ENCODE measurements around the gene PWWP2B. TPM values are rescaled to one million over a fixed set of nuclear protein-coding genes. Genes with fewer than 3 reads are reported as not detected.

PWWP2B gene
- total RNA-seq, 4 donors from 2014 or later, result 45.9 to 129 (median 61.2) TPM

- Histone ChIP-seq H3K36me3 (peaks cover 0 to 8% (median 3%) of the 10 kb centered on the region in 4 donors), H3K9me3 (no peaks in the 10 kb centered on the region), H3K27me3 (no peaks in the 10 kb centered on the region), H3K27ac (no peak overlapping the region), H3K4me1 (no peaks in the 10 kb centered on the region), H3K4me3 (no peak overlapping the region)
- DNase-seq, result no peak
- intact Hi-C loops (cut with DNase I; ENCODE audit: low total_unique reads) (no loop called here), in situ Hi-C loops (cut with MboI; ENCODE audit: low pct_ligation_motif_present in 1 of 4, low pct_unique_long_range_greater_than_20kb in 1 of 4, low sequenced_read_pairs in 3 of 4) (no loop called here)
- TF ChIP-seq CTCF (IDR thresholded peaks at IDR 0.05) (no peak), POLR2AphosphoS5 (IDR thresholded peaks at IDR 0.05) (no peak), EP300 (IDR thresholded peaks at IDR 0.05; ENCODE audit: low read depth) (no peak), POLR2A (IDR thresholded peaks at IDR 0.05) (no peak)
- WGBS, 2 donors (ENCODE audit: low coverage in 1 of 2), result 96% methylated on average over 31 of the region's 31 CpGs; no CpG with 5 or more reads in 1 of the 2 donors
Measured at GRCh38 chr10:132370426-132371340, 26.3 kb upstream of the PWWP2B start.

GRCh38 chr10:132371641-132372081 is 25.3 kb upstream of the PWWP2B start:
- no peaks in the 10 kb centered on the region for H3K27me3 ChIP-seq
- no peak for DNase-seq
- in situ Hi-C loops (cut with MboI; ENCODE audit: low pct_ligation_motif_present in 1 of 4, low pct_unique_long_range_greater_than_20kb in 1 of 4, low sequenced_read_pairs in 3 of 4), result no loop called here
- H3K4me3 ChIP-seq, result no peak overlapping the region
- no peaks in the 10 kb centered on the region for H3K4me1 ChIP-seq
- TF ChIP-seq POLR2A (IDR thresholded peaks at IDR 0.05), result no peak
- no peak for TF ChIP-seq EP300 (IDR thresholded peaks at IDR 0.05; ENCODE audit: low read depth)
- no peak for TF ChIP-seq CTCF (IDR thresholded peaks at IDR 0.05)
- TF ChIP-seq POLR2AphosphoS5 (IDR thresholded peaks at IDR 0.05), result no peak
- 79% methylated on average over 8 of the region's 9 CpGs; no CpG with 5 or more reads in 1 of the 2 donors for WGBS, 2 donors (ENCODE audit: low coverage in 1 of 2)
- no peak overlapping the region for H3K27ac ChIP-seq
- H3K36me3 ChIP-seq, result peaks cover 0 to 5% (median 2%) of the 10 kb centered on the region in 4 donors
- intact Hi-C loops (cut with DNase I; ENCODE audit: low total_unique reads), result no loop called here
- H3K9me3 ChIP-seq, result no peaks in the 10 kb centered on the region

DNA sequence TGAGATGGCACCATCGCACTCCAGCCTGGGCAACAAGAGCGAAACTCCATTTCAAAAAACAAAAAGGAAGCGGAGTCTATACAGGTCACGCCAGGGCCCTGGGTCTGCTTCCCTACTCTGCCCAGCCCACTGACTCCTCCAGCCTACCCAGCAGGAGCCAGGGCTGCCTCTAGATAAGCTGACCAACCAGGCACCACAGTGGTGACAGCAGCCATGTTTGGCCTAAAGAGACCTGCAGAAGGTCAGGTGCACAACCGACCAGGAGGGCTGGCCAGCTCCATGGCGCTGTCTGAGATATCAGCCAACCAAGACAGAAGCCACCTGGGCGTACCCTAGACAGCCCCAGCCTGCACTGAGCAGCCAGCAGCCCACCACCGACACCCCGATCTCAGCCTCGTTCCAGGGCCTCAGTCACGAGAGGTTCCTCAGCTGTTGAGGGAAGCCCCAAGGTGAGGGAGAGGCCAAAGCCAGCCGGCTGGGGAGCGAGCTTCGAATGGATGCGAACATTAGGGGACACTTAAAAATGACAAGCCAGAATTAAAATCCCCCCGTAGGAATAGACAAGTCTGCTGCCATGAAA is 24.4 kb upstream of the PWWP2B start:
- intact Hi-C loops (cut with DNase I; ENCODE audit: low total_unique reads) (no loop called here), in situ Hi-C loops (cut with MboI; ENCODE audit: low pct_ligation_motif_present in 1 of 4, low pct_unique_long_range_greater_than_20kb in 1 of 4, low sequenced_read_pairs in 3 of 4) (no loop called here)
- Histone ChIP-seq H3K9me3 (no peaks in the 10 kb centered on the region), H3K27ac (no peak overlapping the region), H3K4me1 (no peaks in the 10 kb centered on the region), H3K27me3 (no peaks in the 10 kb centered on the region), H3K36me3 (peaks cover 0 to 2% (median under 1%) of the 10 kb centered on the region in 4 donors), H3K4me3 (no peak overlapping the region)
- 88 to 92% methylated on average over 2 to 16 of the region's 16 CpGs for WGBS, 2 donors (ENCODE audit: low coverage in 1 of 2)
- TF ChIP-seq CTCF (IDR thresholded peaks at IDR 0.05) (no peak), POLR2A (IDR thresholded peaks at IDR 0.05) (no peak), POLR2AphosphoS5 (IDR thresholded peaks at IDR 0.05) (no peak), EP300 (IDR thresholded peaks at IDR 0.05; ENCODE audit: low read depth) (no peak)
- no peak for DNase-seq

DNA sequence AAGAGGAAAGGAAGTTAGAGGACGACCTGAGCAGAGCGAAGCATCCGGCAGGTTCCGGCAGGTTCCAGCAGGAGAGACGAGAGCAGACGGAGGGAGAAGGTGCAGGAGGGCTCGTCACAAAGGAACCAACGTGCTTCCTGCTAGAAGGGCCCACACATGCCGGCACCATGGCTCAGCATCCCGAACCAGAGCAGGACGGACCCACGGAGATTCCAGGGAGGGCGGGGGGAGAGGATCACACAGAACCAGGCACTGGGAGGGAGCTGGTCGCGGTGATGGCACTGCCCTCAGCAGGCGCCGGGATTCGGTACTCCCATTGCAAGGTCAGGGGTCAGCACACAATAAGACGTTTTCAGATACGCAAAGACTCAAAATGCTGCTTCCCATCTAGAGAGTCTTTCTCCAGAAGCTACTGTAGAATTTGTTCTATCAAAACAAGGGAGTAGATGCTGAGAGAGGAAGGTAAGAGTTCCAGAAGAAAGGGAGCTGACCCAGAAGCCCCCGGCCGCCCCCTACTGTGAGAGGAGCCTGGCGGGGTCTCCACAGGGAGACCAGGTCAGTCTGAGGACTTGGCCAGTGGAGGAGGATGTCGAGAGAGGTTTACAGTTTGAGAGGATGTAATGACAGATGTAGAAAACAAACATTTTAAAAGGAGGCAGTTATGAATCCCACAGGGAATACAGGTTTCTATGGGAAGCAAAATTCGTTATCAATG is 23.6 kb upstream of the PWWP2B start:
- intact Hi-C loops (cut with DNase I; ENCODE audit: low total_unique reads), result no loop called here

More for the DNA sequence above, 23.6 kb upstream of the PWWP2B start:
- in situ Hi-C loops (cut with MboI; ENCODE audit: low pct_ligation_motif_present in 1 of 4, low pct_unique_long_range_greater_than_20kb in 1 of 4, low sequenced_read_pairs in 3 of 4), result no loop called here
- DNase-seq, result no peak
- TF ChIP-seq EP300 (IDR thresholded peaks at IDR 0.05; ENCODE audit: low read depth) (no peak), POLR2A (IDR thresholded peaks at IDR 0.05) (no peak), POLR2AphosphoS5 (IDR thresholded peaks at IDR 0.05) (no peak), CTCF (IDR thresholded peaks at IDR 0.05) (no peak)
- H3K4me3 ChIP-seq, result no peak overlapping the region
- no peaks in the 10 kb centered on the region for H3K27me3 ChIP-seq
- no peaks in the 10 kb centered on the region for H3K9me3 ChIP-seq
- WGBS, 2 donors (ENCODE audit: low coverage in 1 of 2), result 70 to 75% methylated on average over 11 to 23 of the region's 25 CpGs
- no peak overlapping the region for H3K27ac ChIP-seq
- no peaks in the 10 kb centered on the region for H3K4me1 ChIP-seq
- H3K36me3 ChIP-seq, result no peaks in the 10 kb centered on the region
